Left cardiac atrium (tissue), 4 donors: ENCODE data around the gene LPAR3. TPM values are rescaled to one million over a fixed set of nuclear protein-coding genes. Genes with fewer than 3 reads are reported as not detected.

Experiments used
- ATAC-seq, 2 donors: fragments of 200-7000 bp; cut with Tn5 transposase; one replicate each; pipeline ENCODE4 v1.9.1; 2020; ENCODE audit warnings: mild to moderate bottlenecking in 2 of 2, moderate library complexity in 2 of 2
- DNase-seq: peaks from one replicate; pipeline ENCODE4 v3.0.0-alpha.2; 2020
- intact Hi-C, 2 donors: fragments of 100-400 bp; cut with DNase I; formaldehyde crosslinking; loops; one replicate each; pipeline versions ENCODE4 v1.14.1 to v1.15.1; 2022 to 2023
- total RNA-seq, 2 donors: library from RNA; stranded (reverse); fragmentation: NEBNext Ultra II Directional; extraction: Animal tissue kit (Norgen Biotek cat#: 25700); gene quantifications; one replicate each; pipeline ENCODE4 v1.2.1, GENCODE V29; 2021
- donor health status: DM: no; HTN: yes; CAD: no.
- donor health status: DM: no; HTN: yes; CAD: no; lungs with severe emphysema.
- donor health status: DM: yes; HTN: yes; CAD: no.
- donor health status: Dilated cardiomyopathy.

Gene LPAR3
- total RNA-seq, 2 donors from 2014 or later = 22.1 to 29.9 TPM

DNA sequence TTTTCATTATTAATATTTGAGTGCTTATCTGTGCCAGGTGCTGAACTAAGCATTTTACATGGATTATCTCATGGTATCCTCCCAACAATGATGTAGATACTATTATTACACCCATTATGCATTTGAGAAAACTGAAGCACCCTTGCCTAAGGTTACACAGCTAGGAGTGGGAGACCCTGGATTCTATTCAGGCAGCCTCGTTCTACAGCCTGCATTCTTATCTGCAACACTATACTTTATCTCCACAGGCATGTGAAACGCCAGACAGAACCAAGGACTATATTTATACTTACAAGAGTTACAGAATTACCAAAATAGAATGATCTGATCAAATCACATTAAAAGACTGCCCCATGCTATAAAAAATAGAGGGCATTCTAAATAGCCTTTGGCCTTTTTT lies 22.4 kb downstream of the LPAR3 start:
- peak; percentile 80 to 81 for ATAC-seq
- DNase-seq = no peak
- intact Hi-C loops = no loop called here

DNA sequence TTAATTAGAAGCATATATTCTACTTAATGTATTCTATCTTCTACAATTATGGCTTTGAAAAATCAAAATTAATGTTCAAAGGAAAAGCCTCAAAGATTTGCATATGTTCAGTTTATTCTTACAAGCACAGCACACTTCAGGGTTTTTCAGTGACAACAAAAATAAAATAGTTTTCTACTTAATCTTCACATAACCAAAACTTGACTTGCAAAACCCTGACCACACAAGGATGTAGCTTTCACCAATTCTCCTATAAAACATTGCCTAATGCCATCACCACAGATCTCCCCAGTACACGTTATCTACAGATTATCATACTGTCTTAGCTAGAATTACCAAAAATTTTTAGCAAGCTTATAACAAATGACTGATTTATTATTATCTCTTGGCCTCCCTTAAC lies 23.3 kb downstream of the LPAR3 start:
- intact Hi-C loops = no loop called here
- no peak for DNase-seq
- no peak for ATAC-seq

DNA sequence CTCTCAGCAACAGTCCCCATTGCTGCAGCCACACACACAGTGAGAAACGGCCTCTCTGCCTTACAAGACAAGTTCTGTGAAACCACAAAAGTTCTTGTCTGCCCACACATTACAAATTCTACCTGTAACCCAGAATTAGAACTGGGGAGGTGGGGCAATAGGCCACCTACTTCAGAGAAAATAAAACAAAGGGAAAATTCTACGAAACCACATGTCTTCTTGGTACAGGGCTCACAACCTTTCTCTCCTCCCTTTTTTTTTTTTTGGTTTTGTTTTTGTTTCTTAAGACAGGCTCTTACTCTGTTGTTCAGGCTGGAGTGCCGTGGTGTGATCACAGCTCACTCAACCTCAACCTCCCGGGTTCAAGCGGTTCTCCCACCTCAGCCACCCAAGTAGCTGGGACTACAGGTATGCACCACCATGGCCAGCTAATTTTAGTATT lies 30.2 kb downstream of the LPAR3 start:
- DNase-seq (no peak), ATAC-seq (no peak)
- intact Hi-C loops = no loop called here

DNA sequence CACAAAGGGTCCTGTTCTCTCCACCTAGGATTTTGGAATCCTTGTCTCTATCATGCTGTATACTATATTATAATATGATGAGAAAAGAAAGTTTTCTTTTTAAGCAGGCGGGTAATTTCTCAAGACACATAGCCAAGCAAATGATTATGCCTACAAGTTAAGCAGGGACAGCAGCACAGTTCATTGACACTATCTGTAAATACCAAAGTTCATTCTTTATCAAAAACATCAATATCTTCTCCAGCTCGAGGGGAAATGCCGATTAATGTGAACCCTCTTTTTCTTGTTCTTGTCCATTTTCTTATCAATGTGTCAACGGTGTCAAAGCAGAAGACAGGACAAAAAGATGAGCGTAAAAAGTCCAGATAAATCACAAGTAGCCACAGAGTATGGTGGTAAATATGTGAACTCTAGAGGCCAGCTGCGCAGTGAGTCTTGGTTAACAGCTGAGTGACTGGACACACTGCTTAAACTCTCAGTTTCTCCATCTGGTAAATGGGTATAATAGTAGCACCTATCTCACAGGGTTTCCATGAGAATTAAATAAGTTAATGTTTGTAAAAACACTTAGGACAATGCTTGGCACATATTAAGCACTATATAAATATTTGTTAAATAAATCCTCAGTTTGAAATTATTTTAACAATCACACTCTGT lies 30.9 kb downstream of the LPAR3 start:
- intact Hi-C loops = no loop called here
- no peak for ATAC-seq
- DNase-seq = no peak

GRCh38 chr1:84861516-84861915 lies 31.5 kb downstream of the LPAR3 start:
- ATAC-seq = no peak
- intact Hi-C loops = no loop called here
- no peak for DNase-seq

DNA sequence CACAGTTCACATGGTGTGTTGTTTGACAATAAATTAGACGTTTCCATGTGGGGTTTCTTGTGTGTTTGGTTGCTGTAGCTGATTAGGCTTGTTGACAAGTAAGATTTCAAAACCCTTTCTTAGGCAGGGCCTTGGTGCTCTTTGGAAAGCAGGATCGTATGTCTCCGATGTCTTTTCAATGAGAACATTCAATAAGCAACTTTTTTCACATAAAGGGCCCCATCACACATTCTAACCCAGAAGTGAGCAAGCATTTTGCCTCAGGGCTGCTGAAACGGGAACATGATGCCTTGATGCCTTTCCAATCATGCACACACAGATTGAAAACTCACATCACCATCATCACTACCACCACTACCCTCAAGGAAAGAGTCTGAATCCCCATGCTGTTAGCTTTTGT lies 33.1 kb downstream of the LPAR3 start:
- DNase-seq (no peak), ATAC-seq (no peak)
- intact Hi-C loops = no loop called here

GRCh38 chr1:84857906-84858305 lies 35.1 kb downstream of the LPAR3 start:
- intact Hi-C loops = no loop called here
- DNase-seq = no peak
- ATAC-seq = no peak

DNA sequence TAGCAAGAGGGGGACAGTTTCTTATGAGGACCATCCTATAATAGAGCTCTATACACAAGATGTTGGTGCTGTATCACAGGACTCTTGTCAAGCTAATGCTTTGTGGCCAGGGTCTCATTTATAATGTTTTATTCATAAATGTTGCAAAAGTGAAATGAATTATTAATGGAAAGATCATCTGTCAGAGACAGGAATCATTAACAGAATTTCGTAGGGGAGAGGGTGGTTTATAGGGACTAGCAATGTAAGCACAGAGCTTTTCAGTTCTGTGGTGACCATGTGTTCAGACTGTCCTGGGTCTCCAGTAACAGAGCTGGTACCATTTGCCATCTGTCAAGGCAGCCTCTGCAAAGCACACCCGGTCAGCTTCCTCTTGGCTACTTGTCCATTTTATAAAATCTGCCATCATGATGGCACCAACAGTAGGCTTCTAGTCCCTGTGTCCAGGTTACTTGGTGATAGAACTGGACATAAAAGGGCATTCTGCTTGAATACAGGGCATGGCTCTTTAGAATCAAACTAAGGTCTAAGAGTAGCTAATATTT lies 36.2 kb downstream of the LPAR3 start:
- no peak for ATAC-seq
- intact Hi-C loops = no loop called here
- no peak for DNase-seq

GRCh38 chr1:84855691-84856630 lies 37.0 kb downstream of the LPAR3 start:
- intact Hi-C loops = no loop called here
- no peak for DNase-seq
- ATAC-seq = peak; percentile 24 to 48

DNA sequence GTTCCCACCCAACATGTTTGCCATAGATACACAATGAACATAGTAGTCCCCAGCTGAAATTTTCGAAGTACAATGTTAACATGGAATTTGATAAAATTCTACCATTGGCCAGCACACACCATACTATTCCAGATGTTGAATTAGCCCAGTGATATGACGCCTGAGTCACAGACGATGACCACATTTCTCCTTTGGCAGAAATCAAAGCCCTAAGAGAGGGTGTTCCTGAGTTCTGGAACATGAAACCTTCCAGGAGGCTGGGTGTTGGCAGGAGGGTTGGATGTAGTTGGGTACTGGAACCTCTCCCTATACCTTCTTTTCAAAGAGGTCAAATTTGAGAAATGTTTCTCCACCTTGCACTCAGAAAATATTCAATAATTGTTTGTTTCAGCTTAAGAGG lies 37.8 kb downstream of the LPAR3 start:
- peak in 1 of 2 donors; percentile 73 for ATAC-seq

DNA sequence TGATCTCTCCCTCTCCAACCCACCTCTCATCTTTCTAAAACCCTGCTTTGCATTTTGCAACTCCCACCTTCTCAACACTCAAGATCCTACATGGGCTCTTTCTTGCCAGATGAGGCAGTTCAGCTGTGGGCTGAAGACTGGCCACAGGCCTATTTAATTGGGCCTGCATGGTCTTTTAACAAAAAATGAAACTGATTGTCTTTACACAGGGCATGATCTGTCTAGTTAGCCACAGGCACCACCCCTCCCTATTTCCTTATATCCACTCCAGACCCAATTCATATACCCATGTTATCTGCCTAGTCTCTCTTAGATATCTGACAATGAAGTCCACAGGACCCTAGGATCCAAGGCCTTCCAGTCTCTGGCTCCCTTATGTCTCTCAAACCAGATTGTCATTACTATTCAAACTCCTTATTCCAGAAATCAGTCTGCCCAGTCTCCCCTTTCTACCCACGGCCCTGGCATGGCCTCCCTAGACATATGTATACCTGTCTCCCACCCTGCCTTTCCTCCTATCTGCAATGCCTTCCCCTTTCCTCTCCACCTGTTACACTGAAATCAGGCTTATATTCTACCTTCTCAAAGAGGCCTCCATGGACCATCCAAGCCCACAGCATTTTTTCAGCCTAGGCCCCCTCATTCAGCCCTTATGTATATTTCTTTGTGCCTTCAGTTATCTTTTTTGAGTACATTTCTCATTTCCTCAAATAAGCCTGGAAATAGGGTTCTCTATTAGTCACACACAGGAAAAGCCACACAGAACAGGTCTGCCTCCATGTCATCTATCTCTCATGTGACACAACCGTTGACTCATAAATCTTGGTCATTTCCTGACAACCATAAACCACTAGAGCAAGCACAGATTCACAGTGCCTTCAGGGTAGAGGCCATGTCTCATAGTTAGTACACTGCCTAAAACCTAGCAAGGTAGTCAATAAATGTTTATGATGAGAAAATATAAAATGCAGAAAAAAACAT lies 39.0 kb downstream of the LPAR3 start:
- intact Hi-C loops = no loop called here
- no peak for DNase-seq
- ATAC-seq = peak in 1 of 2 donors; percentile 55

More for the DNA sequence above, 37.8 kb downstream of the LPAR3 start:
- DNase-seq = no peak
- intact Hi-C loops = no loop called here

- intact Hi-C loops = no loop called here
- no peak for DNase-seq
Measured at GRCh38 chr1:84851839-84852238, 41.2 kb downstream of the LPAR3 start.

DNA sequence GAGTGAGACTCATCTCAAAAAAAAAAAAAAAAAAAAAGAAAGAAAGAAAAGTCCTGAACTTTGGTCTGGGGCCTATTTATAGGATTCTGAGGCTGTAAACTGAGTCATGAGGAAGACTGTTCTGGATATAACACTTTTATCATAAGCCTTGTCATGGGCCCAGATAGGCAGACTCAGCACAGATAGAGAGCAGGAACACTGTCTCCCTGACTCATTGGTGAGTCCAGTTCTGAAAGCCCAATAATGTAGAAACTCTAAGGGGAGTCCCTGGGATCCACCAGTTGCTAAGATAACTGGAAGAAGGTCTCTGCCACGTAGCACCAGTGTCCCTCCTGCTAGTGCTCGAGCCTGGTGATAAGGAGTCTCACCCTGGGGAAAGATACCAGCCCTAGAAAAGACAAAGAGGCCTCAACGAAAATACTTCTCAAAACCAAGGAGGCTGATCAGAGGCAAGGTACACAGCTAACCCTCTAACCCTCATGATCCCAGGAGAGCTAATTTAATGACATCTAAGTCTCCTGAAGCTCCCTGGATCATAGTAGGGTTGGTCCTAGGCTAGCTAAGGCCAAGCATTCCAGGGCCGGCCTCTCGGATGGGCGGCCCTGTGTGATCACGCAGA lies 43.5 kb downstream of the LPAR3 start:
- ATAC-seq = peak in 1 of 2 donors; percentile 8
- intact Hi-C loops = no loop called here
- no peak for DNase-seq

More at GRCh38 chr1:84851839-84852238, 41.2 kb downstream of the LPAR3 start:
- no peak for ATAC-seq

GRCh38 chr1:84847253-84848250 lies 45.5 kb downstream of the LPAR3 start:
- DNase-seq (peak; percentile 82), ATAC-seq (peak; percentile 88 to 90)
- intact Hi-C loops = no loop called here

- intact Hi-C loops = no loop called here
- DNase-seq (no peak), ATAC-seq (no peak)
Measured at GRCh38 chr1:84846387-84846786, 46.6 kb downstream of the LPAR3 start.

DNA sequence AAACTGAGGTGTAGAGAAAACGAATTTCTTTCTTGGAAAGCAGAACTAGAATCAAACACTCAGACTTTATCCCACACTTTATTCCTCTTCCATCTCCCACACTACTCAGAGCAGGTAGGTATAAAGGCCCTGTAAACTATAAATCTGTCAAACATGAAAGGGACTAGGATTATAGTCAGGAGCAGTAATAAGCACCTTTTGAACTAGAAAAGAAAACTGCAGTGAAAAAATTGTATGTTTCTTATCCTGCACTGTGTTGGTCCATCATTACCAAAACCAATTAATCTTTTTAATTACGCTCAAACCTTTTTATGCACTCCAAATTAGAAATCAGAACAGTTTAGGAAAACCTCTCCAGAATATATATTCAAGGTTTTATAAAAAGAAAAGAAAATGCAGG lies 47.6 kb downstream of the LPAR3 start:
- no peak for ATAC-seq
- intact Hi-C loops = no loop called here
- no peak for DNase-seq

DNA sequence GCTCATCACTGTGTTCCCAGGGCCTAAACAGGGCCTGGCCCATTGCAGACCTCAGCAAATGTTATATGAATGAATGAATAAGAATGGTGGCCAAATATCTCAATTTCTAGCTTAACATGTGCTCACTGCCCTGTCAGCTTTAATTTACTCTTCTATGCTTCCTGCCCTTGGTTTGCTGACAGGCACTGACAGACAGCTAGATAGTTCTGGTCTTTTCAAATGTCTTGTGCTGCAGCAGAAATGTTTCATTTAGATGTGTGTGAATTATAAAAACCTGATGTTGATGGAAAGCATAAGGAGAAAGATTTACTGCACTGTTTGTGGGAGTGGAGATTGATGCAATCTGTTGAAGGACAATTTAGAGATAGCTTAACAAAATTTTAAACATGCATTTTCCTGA lies 48.9 kb downstream of the LPAR3 start:
- DNase-seq = no peak
- intact Hi-C loops = no loop called here
- ATAC-seq = no peak
